Caco-2 (cell line): ENCODE results near the gene GSG1L. TPM values are rescaled to one million over a fixed set of nuclear protein-coding genes. Genes with fewer than 3 reads are reported as not detected.

Experiments used
- BruUV-seq: library from RNA; stranded (reverse); fragments of 400-500 nt; replicated peaks from 2 replicates; lab custom pipeline; 2021; lab: Mats Ljungman, UMichigan
- CTCF ChIA-PET: fragments of 300-600 bp; sonication (Branson Sonifier 250); formaldehyde crosslinking; loops from one replicate; lab custom pipeline; 2022; ENCODE audit warnings: antibody characterized with exemption; lab: Charles Lee
- POLR2A ChIA-PET: fragments of 300-600 bp; sonication (Branson Sonifier 250); formaldehyde crosslinking; loops from one replicate; lab custom pipeline; 2022; ENCODE audit warnings: antibody characterized with exemption; lab: Charles Lee
- DNase-seq, 2 experiments: peaks; one replicate each; pipeline versions ENCODE4 v3.0.0 to v3.0.0-alpha.2; 2020 to 2022
- H3K27me3 ChIP-seq: replicated peaks from 2 replicates; pipeline ENCODE4 v1.6.0; 2011; ENCODE audit warnings: low read length; ENCODE audit not compliant: control insufficient read depth, insufficient read depth
- H3K36me3 ChIP-seq: 2 replicates; pipeline ENCODE4 v1.5.1; 2011; ENCODE audit warnings: low read length; ENCODE audit not compliant: control insufficient read depth, insufficient read depth
- H3K4me1 ChIP-seq: fragments of 250-450 bp; sonication (Bioruptor Pico); 2 replicates; pipeline ENCODE4 v1.5.1; 2020; ENCODE audit warnings: mild to moderate bottlenecking
- H3K4me3 ChIP-seq: 2 replicates; pipeline ENCODE4 v1.5.1; 2011; ENCODE audit warnings: low read depth, mild to moderate bottlenecking, control low read depth, low read length
- H3K9me3 ChIP-seq: fragments of 250-450 bp; sonication (Bioruptor Pico); 2 replicates; pipeline ENCODE4 v1.5.1; 2020; ENCODE audit warnings: mild to moderate bottlenecking, moderate library complexity
- H3K27ac Mint-ChIP-seq: one replicate; pipeline ENCODE4 v1.8.0; 2022; ENCODE audit warnings: mixed read lengths; ENCODE audit not compliant: unreplicated experiment
- H3K27me3 Mint-ChIP-seq: one replicate; pipeline ENCODE4 v1.8.0; 2022; ENCODE audit warnings: mixed read lengths; ENCODE audit not compliant: insufficient read depth, unreplicated experiment
- H3K36me3 Mint-ChIP-seq: one replicate; pipeline ENCODE4 v1.8.0; 2022; ENCODE audit warnings: mild to moderate bottlenecking, mixed read lengths; ENCODE audit not compliant: insufficient read depth, unreplicated experiment
- H3K4me1 Mint-ChIP-seq: one replicate; pipeline ENCODE4 v1.8.0; 2022; ENCODE audit warnings: low read depth, mixed read lengths; ENCODE audit not compliant: unreplicated experiment
- H3K4me3 Mint-ChIP-seq: one replicate; pipeline ENCODE4 v1.8.0; 2022; ENCODE audit warnings: mild to moderate bottlenecking, moderate library complexity, mixed read lengths; ENCODE audit not compliant: unreplicated experiment
- H3K9me3 Mint-ChIP-seq: one replicate; pipeline ENCODE4 v1.8.0; 2022; ENCODE audit warnings: mixed read lengths; ENCODE audit not compliant: unreplicated experiment
- intact Hi-C: fragments of 100-400 bp; cut with micrococcal nuclease; formaldehyde crosslinking; loops from one replicate; pipeline ENCODE4 v1.10.0; 2022; ENCODE audit not compliant: unreplicated experiment
- total RNA-seq: library from RNA; stranded (reverse); gene quantifications from 2 replicates; pipeline ENCODE4 v1.2.3, GENCODE V29; 2022
- TF ChIP-seq, protein P1 (sequence below), 2 experiments: fragments of 200-600 bp in 1 of 2; IDR thresholded peaks; 1 replicate in 1 of 2; 2 replicates in 1 of 2; pipeline versions ENCODE4 v1.5.1 to v1.8.0; 2011 to 2022; ENCODE audit warnings: antibody characterized with exemption in 1 of 2, control low read depth in 1 of 2, inconsistent platforms in 1 of 2, low read depth in 1 of 2, low read length in 1 of 2, mild to moderate bottlenecking in 1 of 2, moderate library complexity in 1 of 2; ENCODE audit not compliant: insufficient read depth in 1 of 2, severe bottlenecking in 1 of 2, unreplicated experiment in 1 of 2

Gene GSG1L
- total RNA-seq, 1 experiment from 2014 or later, result not detected

DNA sequence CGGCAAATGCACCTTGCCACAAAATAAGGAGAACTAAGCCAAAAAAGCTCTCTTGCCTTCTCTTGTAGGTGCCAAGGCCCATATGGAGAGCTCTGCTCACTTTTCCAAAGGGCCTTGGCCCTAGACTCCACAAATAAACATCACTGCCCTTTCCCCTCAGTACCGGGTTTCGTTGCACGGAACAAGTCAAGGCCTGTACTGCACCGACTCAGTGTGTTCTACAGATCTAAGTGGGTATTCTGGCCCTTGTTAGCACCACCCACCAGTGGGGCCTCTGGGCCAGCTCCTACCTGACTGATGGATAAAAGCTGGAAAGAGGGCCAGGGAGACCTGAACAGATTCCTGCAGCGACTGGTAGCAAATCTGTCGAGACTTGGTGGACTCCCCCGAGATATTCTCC is 43.7 kb upstream of the GSG1L start:
- no peak for DNase-seq
- no peaks in the 10 kb centered on the region for H3K9me3 Mint-ChIP-seq
- H3K4me1 ChIP-seq, result no peaks in the 10 kb centered on the region
- H3K36me3 ChIP-seq, result peaks cover 5% of the 10 kb centered on the region
- no peaks in the 10 kb centered on the region for H3K27me3 Mint-ChIP-seq
- intact Hi-C loops, result no loop called here
- peaks cover 45% of the 10 kb centered on the region for H3K36me3 Mint-ChIP-seq
- ChIA-PET POLR2A (no interaction called here), CTCF (no interaction called here)
- H3K4me1 Mint-ChIP-seq, result no peaks in the 10 kb centered on the region
- no peaks in the 10 kb centered on the region for H3K9me3 ChIP-seq
- no peaks in the 10 kb centered on the region for H3K27me3 ChIP-seq
- H3K4me3 Mint-ChIP-seq, result no peak overlapping the region
- no TSS peak for BruUV-seq
- no peak overlapping the region for H3K27ac Mint-ChIP-seq
- H3K4me3 ChIP-seq, result no peak overlapping the region
- TF ChIP-seq, protein P1, sequence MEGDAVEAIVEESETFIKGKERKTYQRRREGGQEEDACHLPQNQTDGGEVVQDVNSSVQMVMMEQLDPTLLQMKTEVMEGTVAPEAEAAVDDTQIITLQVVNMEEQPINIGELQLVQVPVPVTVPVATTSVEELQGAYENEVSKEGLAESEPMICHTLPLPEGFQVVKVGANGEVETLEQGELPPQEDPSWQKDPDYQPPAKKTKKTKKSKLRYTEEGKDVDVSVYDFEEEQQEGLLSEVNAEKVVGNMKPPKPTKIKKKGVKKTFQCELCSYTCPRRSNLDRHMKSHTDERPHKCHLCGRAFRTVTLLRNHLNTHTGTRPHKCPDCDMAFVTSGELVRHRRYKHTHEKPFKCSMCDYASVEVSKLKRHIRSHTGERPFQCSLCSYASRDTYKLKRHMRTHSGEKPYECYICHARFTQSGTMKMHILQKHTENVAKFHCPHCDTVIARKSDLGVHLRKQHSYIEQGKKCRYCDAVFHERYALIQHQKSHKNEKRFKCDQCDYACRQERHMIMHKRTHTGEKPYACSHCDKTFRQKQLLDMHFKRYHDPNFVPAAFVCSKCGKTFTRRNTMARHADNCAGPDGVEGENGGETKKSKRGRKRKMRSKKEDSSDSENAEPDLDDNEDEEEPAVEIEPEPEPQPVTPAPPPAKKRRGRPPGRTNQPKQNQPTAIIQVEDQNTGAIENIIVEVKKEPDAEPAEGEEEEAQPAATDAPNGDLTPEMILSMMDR (IDR thresholded peaks at IDR 0.05; ENCODE audit: insufficient read depth in 1 of 2, low read depth in 1 of 2, low read length in 1 of 2, severe bottlenecking in 1 of 2, unreplicated experiment in 1 of 2), result no peak

DNA sequence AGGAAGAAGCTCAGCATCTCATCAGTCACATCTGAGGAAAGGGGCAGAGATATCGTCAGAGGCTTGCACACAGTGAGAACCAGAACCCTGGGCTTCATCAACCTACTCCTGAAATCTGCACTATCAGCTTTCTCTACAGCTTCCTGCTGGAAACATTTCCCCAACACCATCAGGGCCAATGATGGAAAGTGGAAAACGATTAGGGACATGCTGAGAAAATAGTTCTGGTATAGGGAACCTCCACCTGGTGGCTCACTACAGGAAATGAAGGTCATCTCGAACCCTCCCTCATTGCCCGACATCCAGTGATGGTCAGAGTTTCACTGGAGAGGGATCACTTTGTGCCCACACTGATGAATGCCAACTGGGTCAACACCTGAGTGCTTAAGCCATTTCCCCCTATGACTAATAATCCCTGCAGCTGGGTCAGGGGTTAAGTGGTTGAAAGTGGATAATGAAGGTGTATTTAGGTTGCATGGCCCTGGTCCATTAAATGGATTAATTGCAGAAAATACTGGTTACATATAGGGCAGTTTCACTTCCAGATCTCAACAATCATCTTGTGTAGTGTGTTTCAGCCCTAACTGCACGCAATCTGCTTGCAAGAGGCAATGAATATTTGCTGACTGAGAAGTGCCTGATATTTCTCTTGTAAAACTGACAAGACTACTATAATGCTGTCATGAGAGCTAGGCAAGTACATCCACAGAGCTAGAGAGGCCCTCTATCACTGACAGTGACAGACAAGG is 43.1 kb upstream of the GSG1L start:
- no TSS peak for BruUV-seq
- Mint-ChIP-seq H3K4me1 (no peaks in the 10 kb centered on the region), H3K9me3 (no peaks in the 10 kb centered on the region), H3K27me3 (no peaks in the 10 kb centered on the region), H3K36me3 (peaks cover 49% of the 10 kb centered on the region), H3K4me3 (no peak overlapping the region), H3K27ac (no peak overlapping the region)
- DNase-seq, result no peak
- intact Hi-C loops, result no loop called here
- TF ChIP-seq, protein P1 (IDR thresholded peaks at IDR 0.05; ENCODE audit: insufficient read depth in 1 of 2, low read depth in 1 of 2, low read length in 1 of 2, severe bottlenecking in 1 of 2, unreplicated experiment in 1 of 2), result no peak
- ChIA-PET CTCF (no interaction called here), POLR2A (no interaction called here)
- no peaks in the 10 kb centered on the region for H3K4me1 ChIP-seq
- H3K36me3 ChIP-seq, result peaks cover 3% of the 10 kb centered on the region
- no peaks in the 10 kb centered on the region for H3K9me3 ChIP-seq
- no peaks in the 10 kb centered on the region for H3K27me3 ChIP-seq
- no peak overlapping the region for H3K4me3 ChIP-seq

DNA sequence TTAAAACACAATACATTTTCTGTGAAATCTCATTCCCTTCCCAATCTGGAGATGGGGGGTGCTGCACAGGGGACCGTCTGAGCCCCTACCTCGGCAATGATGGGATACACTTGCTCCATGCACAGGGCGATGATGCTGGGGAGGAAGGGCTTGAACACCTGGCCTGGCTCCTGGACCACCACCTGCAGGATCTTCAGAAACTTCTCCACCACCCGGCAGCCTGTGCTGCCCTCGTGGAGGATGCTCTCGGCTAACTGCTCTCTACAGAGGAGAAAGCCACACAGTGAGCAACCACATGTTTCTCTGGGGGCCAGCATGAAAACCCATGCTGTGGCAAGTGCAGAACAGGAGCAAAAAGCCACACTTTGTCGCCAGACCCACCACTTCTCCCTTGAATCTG is 42.4 kb upstream of the GSG1L start:
- Histone ChIP-seq H3K4me3 (no peak overlapping the region), H3K27me3 (no peaks in the 10 kb centered on the region), H3K4me1 (no peaks in the 10 kb centered on the region), H3K36me3 (peaks cover 3% of the 10 kb centered on the region), H3K9me3 (no peaks in the 10 kb centered on the region)
- Mint-ChIP-seq H3K4me1 (no peaks in the 10 kb centered on the region), H3K27me3 (no peaks in the 10 kb centered on the region), H3K9me3 (no peaks in the 10 kb centered on the region), H3K27ac (no peak overlapping the region), H3K4me3 (no peak overlapping the region), H3K36me3 (peaks cover 45% of the 10 kb centered on the region)
- BruUV-seq, result no TSS peak
- no peak for DNase-seq
- ChIA-PET CTCF (no interaction called here), POLR2A (no interaction called here)
- TF ChIP-seq, protein P1 (IDR thresholded peaks at IDR 0.05; ENCODE audit: insufficient read depth in 1 of 2, low read depth in 1 of 2, low read length in 1 of 2, severe bottlenecking in 1 of 2, unreplicated experiment in 1 of 2), result no peak
- intact Hi-C loops, result no loop called here
